ENCODE data around the gene CAMK1D. TPM values are rescaled to one million over a fixed set of nuclear protein-coding genes. Genes with fewer than 3 reads are reported as not detected.
"Not testable (repeated sequence)": the region's sequence is repeated elsewhere in the genome, so short reads cannot be mapped to it uniquely, and the experiment has no call there.

CAMK1D gene
- total RNA-seq, 2 donors from 2014 or later, result 4.8 to 14.5 TPM

- no peaks in the 10 kb centered on the region for H3K9me3 ChIP-seq
- no peak for TF ChIP-seq CTCF (IDR thresholded peaks at IDR 0.05)
- TF ChIP-seq POLR2A (IDR thresholded peaks at IDR 0.05), result no peak
- peak; percentile 97 for TF ChIP-seq POLR2AphosphoS5 (IDR thresholded peaks at IDR 0.05)
- WGBS, result 38% methylated on average over 9 of the region's 9 CpGs
- no peaks in the 10 kb centered on the region for H3K27me3 ChIP-seq (replicated peaks; ENCODE audit: insufficient read depth)
- H3K36me3 ChIP-seq, result no peaks in the 10 kb centered on the region
- intact Hi-C loops (cut with DNase I), result no loop called here
- H3K27ac ChIP-seq, result peak overlapping the region; percentile 6 to 59
- peak; percentile 97 for DNase-seq (ENCODE audit: low spot score)
- no peak overlapping the region for H3K4me3 ChIP-seq
- peaks cover 7% of the 10 kb centered on the region for H3K4me1 ChIP-seq (replicated peaks)
These were observed 371.1 kb downstream of the CAMK1D start for GRCh38 chr10:12720217-12720981.

GRCh38 chr10:12721334-12721733 is 372.0 kb downstream of the CAMK1D start:
- no peaks in the 10 kb centered on the region for H3K36me3 ChIP-seq
- peaks cover 7% of the 10 kb centered on the region for H3K4me1 ChIP-seq (replicated peaks)
- H3K27me3 ChIP-seq (replicated peaks; ENCODE audit: insufficient read depth), result peaks cover 3% of the 10 kb centered on the region
- no peak overlapping the region for H3K4me3 ChIP-seq
- 97% methylated on average over 3 of the region's 3 CpGs for WGBS
- no peak for DNase-seq (ENCODE audit: low spot score)
- intact Hi-C loops (cut with DNase I), result no loop called here
- H3K27ac ChIP-seq, result no peak overlapping the region
- TF ChIP-seq POLR2A (IDR thresholded peaks at IDR 0.05) (no peak), POLR2AphosphoS5 (IDR thresholded peaks at IDR 0.05) (no peak), CTCF (IDR thresholded peaks at IDR 0.05) (no peak)
- no peaks in the 10 kb centered on the region for H3K9me3 ChIP-seq

- H3K4me1 ChIP-seq (replicated peaks), result peaks cover 7% of the 10 kb centered on the region
- H3K4me3 ChIP-seq, result no peak overlapping the region
- no peak overlapping the region for H3K27ac ChIP-seq
- H3K27me3 ChIP-seq (replicated peaks; ENCODE audit: insufficient read depth), result peaks cover 3% of the 10 kb centered on the region
- no peaks in the 10 kb centered on the region for H3K36me3 ChIP-seq
- H3K9me3 ChIP-seq, result no peaks in the 10 kb centered on the region
- 78% methylated on average over 4 of the region's 4 CpGs for WGBS
- intact Hi-C loops (cut with DNase I), result no loop called here
- TF ChIP-seq POLR2A (IDR thresholded peaks at IDR 0.05) (no peak), CTCF (IDR thresholded peaks at IDR 0.05) (no peak), POLR2AphosphoS5 (IDR thresholded peaks at IDR 0.05) (no peak)
- DNase-seq (ENCODE audit: low spot score), result no peak
These were observed 373.9 kb downstream of the CAMK1D start for GRCh38 chr10:12723220-12723619.

- peaks cover 7% of the 10 kb centered on the region for H3K4me1 ChIP-seq (replicated peaks)
- no peak for TF ChIP-seq POLR2A (IDR thresholded peaks at IDR 0.05)
- no peak for TF ChIP-seq POLR2AphosphoS5 (IDR thresholded peaks at IDR 0.05)
- TF ChIP-seq CTCF (IDR thresholded peaks at IDR 0.05), result no peak
- H3K9me3 ChIP-seq, result no peaks in the 10 kb centered on the region
- intact Hi-C loops (cut with DNase I), result loop anchor here (5.0 kb wide), 2 partner anchors 182 to 342 kb away; no protein-coding TSS in a partner anchor
- no peak for DNase-seq (ENCODE audit: low spot score)
- WGBS, result 82% methylated on average over 10 of the region's 10 CpGs
- peaks cover 3% of the 10 kb centered on the region for H3K27me3 ChIP-seq (replicated peaks; ENCODE audit: insufficient read depth)
- no peak overlapping the region for H3K27ac ChIP-seq
- H3K4me3 ChIP-seq, result no peak overlapping the region
- no peaks in the 10 kb centered on the region for H3K36me3 ChIP-seq
These were observed 375.6 kb downstream of the CAMK1D start for GRCh38 chr10:12724807-12725579.

GRCh38 chr10:12725580-12725888 is 376.2 kb downstream of the CAMK1D start:
- H3K27ac ChIP-seq; DNase-seq (ENCODE audit: low spot score); H3K9me3 ChIP-seq; H3K36me3 ChIP-seq; H3K4me3 ChIP-seq; H3K4me1 ChIP-seq (replicated peaks); H3K27me3 ChIP-seq (replicated peaks; ENCODE audit: insufficient read depth): not testable (repeated sequence)
- WGBS, result 72% methylated on average over 5 of the region's 5 CpGs
- intact Hi-C loops (cut with DNase I), result loop anchor here (5.0 kb wide), 2 partner anchors 182 to 342 kb away; no protein-coding TSS in a partner anchor
